Suprapubic skin (tissue), 4 donors: ENCODE measurements around the gene FER. TPM values are rescaled to one million over a fixed set of nuclear protein-coding genes. Genes with fewer than 3 reads are reported as not detected.

Source experiments
- DNase-seq, 2 donors: peaks; one replicate each; pipeline ENCODE4 v3.0.0-alpha.2; 2019; ENCODE audit warnings: low spot score in 2 of 2
- H3K27ac ChIP-seq: fragments of 200-600 bp; sonication (generic); one replicate; pipeline ENCODE4 v1.5.1; 2019
- H3K27me3 ChIP-seq: fragments of 200-600 bp; sonication (generic); one replicate; pipeline ENCODE4 v1.5.1; 2019
- H3K36me3 ChIP-seq: fragments of 200-600 bp; sonication (generic); one replicate; pipeline ENCODE4 v1.5.1; 2019
- H3K4me1 ChIP-seq: fragments of 200-600 bp; sonication (generic); one replicate; pipeline ENCODE4 v1.5.1; 2019
- H3K4me3 ChIP-seq: fragments of 200-600 bp; sonication (generic); one replicate; pipeline ENCODE4 v1.5.1; 2019; ENCODE audit warnings: mild to moderate bottlenecking
- H3K9me3 ChIP-seq: fragments of 200-600 bp; sonication (generic); one replicate; pipeline ENCODE4 v1.5.1; 2019
- EP300 ChIP-seq: sonication (generic); formaldehyde crosslinking; IDR thresholded peaks from one replicate; pipeline ENCODE4 v1.6.1; 2017; ENCODE audit warnings: antibody characterized with exemption
- POLR2A ChIP-seq, 2 donors: fragments of 450-650 bp; IDR thresholded peaks; one replicate each; pipeline ENCODE4 v1.6.1; 2017; ENCODE audit warnings: antibody characterized with exemption in 2 of 2, mild to moderate bottlenecking in 2 of 2, moderate library complexity in 2 of 2
- POLR2AphosphoS5 ChIP-seq, 3 donors: sonication (generic); formaldehyde crosslinking; IDR thresholded peaks; one replicate each; pipeline ENCODE4 v1.6.1; 2017; ENCODE audit warnings: antibody characterized with exemption in 3 of 3
- WGBS: methylation state at CpG from one replicate; pipeline ENCODE4 v1.1.5; 2018; 5-methylcytosine and 5-hydroxymethylcytosine counted together
- total RNA-seq, 4 donors: library from RNA; depleted of rRNA; stranded (reverse); fragments of >200 nt; gene quantifications; one replicate each; pipeline ENCODE4 v1.1.0, GENCODE V29; 2016
- TF ChIP-seq, protein P1 (sequence below), 2 donors: fragments of 200-600 bp in 1 of 2; fragments of 450-650 bp in 1 of 2; sonication (generic) in 1 of 2; IDR thresholded peaks; one replicate each; pipeline ENCODE4 v1.5.1; 2016 to 2019; ENCODE audit warnings: antibody characterized with exemption in 2 of 2, mild to moderate bottlenecking in 1 of 2, moderate library complexity in 1 of 2

Gene FER
- total RNA-seq, 4 donors from 2014 or later = 16.1 to 29.9 (median 23.3) TPM

- Histone ChIP-seq H3K4me3 (peak overlapping the region; percentile 71), H3K36me3 (no peaks in the 10 kb centered on the region), H3K9me3 (no peaks in the 10 kb centered on the region), H3K4me1 (peaks cover 29% of the 10 kb centered on the region), H3K27me3 (no peaks in the 10 kb centered on the region), H3K27ac (peak overlapping the region; percentile 96)
- DNase-seq = peak; percentile 93
- TF ChIP-seq POLR2AphosphoS5 (IDR thresholded peaks at IDR 0.05) (peak in 1 of 3 donors; percentile 26), EP300 (no peak), POLR2A (IDR thresholded peaks at IDR 0.05) (peak; percentile 37 to 55)
- under 1% methylated on average over 15 of the region's 61 CpGs for WGBS
Observed at GRCh38 chr5:108727651-108728565, 19.8 kb upstream of the FER start.

- 27% methylated on average over 14 of the region's 14 CpGs for WGBS
- Histone ChIP-seq H3K27ac (peak overlapping the region; percentile 96), H3K4me3 (peak overlapping the region; percentile 71), H3K4me1 (peaks cover 29% of the 10 kb centered on the region), H3K36me3 (no peaks in the 10 kb centered on the region), H3K27me3 (no peaks in the 10 kb centered on the region), H3K9me3 (no peaks in the 10 kb centered on the region)
- DNase-seq = no peak
- TF ChIP-seq EP300 (no peak), POLR2AphosphoS5 (IDR thresholded peaks at IDR 0.05) (no peak), POLR2A (IDR thresholded peaks at IDR 0.05) (no peak)
- TF ChIP-seq, protein P1, sequence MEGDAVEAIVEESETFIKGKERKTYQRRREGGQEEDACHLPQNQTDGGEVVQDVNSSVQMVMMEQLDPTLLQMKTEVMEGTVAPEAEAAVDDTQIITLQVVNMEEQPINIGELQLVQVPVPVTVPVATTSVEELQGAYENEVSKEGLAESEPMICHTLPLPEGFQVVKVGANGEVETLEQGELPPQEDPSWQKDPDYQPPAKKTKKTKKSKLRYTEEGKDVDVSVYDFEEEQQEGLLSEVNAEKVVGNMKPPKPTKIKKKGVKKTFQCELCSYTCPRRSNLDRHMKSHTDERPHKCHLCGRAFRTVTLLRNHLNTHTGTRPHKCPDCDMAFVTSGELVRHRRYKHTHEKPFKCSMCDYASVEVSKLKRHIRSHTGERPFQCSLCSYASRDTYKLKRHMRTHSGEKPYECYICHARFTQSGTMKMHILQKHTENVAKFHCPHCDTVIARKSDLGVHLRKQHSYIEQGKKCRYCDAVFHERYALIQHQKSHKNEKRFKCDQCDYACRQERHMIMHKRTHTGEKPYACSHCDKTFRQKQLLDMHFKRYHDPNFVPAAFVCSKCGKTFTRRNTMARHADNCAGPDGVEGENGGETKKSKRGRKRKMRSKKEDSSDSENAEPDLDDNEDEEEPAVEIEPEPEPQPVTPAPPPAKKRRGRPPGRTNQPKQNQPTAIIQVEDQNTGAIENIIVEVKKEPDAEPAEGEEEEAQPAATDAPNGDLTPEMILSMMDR (IDR thresholded peaks at IDR 0.05) = no peak
Observed at GRCh38 chr5:108728566-108729241, 19.0 kb upstream of the FER start.

- Histone ChIP-seq H3K27me3 (no peaks in the 10 kb centered on the region), H3K4me1 (peaks cover 29% of the 10 kb centered on the region), H3K9me3 (no peaks in the 10 kb centered on the region), H3K27ac (peak overlapping the region; percentile 96), H3K36me3 (no peaks in the 10 kb centered on the region), H3K4me3 (peak overlapping the region; percentile 71)
- TF ChIP-seq, protein P1 (IDR thresholded peaks at IDR 0.05) = no peak
- TF ChIP-seq POLR2A (IDR thresholded peaks at IDR 0.05) = no peak
- 48% methylated on average over 8 of the region's 8 CpGs for WGBS
- DNase-seq = no peak
Observed at GRCh38 chr5:108729242-108729615, 18.5 kb upstream of the FER start.

GRCh38 chr5:108730617-108731340, 16.9 kb upstream of the FER start:
- H3K9me3 ChIP-seq = no peaks in the 10 kb centered on the region
- H3K27ac ChIP-seq = no peak overlapping the region
- 85% methylated on average over 1 of the region's 1 CpG for WGBS
- peaks cover 29% of the 10 kb centered on the region for H3K4me1 ChIP-seq
- DNase-seq = no peak
- H3K27me3 ChIP-seq = no peaks in the 10 kb centered on the region
- no peak overlapping the region for H3K4me3 ChIP-seq
- TF ChIP-seq POLR2AphosphoS5 (IDR thresholded peaks at IDR 0.05) (no peak), EP300 (no peak), POLR2A (IDR thresholded peaks at IDR 0.05) (no peak)
- TF ChIP-seq, protein P1 (IDR thresholded peaks at IDR 0.05) = no peak
- H3K36me3 ChIP-seq = no peaks in the 10 kb centered on the region

DNA sequence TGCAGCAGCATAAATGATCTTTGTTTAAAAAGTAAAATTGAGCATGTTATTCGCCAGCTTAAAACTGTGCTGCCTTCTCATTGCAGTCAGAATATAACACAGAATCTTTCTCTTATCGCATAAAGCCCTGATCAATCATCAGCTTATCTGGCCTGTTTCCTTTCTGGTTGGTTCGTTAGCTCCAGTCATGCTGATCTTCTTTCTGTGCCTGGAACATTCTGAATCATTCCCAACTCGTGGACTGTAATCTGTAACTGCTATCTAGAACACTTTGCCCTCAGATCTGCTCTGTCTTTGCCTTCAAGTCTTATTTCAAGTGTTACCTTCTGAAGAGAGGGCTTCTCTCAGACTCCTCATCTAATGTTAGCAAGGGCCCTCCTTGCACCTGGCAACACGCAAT, 11.9 kb upstream of the FER start:
- WGBS = 62% methylated on average over 5 of the region's 5 CpGs

More for the DNA sequence above, 11.9 kb upstream of the FER start:
- no peaks in the 10 kb centered on the region for H3K36me3 ChIP-seq
- H3K27me3 ChIP-seq = no peaks in the 10 kb centered on the region
- no peak overlapping the region for H3K27ac ChIP-seq
- no peaks in the 10 kb centered on the region for H3K9me3 ChIP-seq
- H3K4me1 ChIP-seq = no peaks in the 10 kb centered on the region
- TF ChIP-seq, protein P1 (IDR thresholded peaks at IDR 0.05) = no peak
- TF ChIP-seq POLR2AphosphoS5 (IDR thresholded peaks at IDR 0.05) (no peak), EP300 (no peak), POLR2A (IDR thresholded peaks at IDR 0.05) (no peak)
- no peak overlapping the region for H3K4me3 ChIP-seq
- no peak for DNase-seq
